GM10266 (cell line): ENCODE measurements around the gene TM7SF2.
A peak's percentile ranks its signal among the peaks of the same experiment; 100 is the strongest.

ENCODE experiments used
- DNase-seq: peaks from one replicate; pipeline ENCODE4 v3.0.0; 2012; ENCODE audit errors: extremely low spot score
- TF ChIP-seq, protein P1 (sequence below): IDR thresholded peaks from 2 replicates; pipeline ENCODE4 v1.5.1; 2012; ENCODE audit warnings: mild to moderate bottlenecking, low read depth; ENCODE audit not compliant: control insufficient read depth, insufficient read depth; ENCODE audit errors: missing control alignments

The TM7SF2 gene

GRCh38 chr11:65109231-65110198 lies 2.2 kb upstream of the TM7SF2 start:
- TF ChIP-seq, protein P1, sequence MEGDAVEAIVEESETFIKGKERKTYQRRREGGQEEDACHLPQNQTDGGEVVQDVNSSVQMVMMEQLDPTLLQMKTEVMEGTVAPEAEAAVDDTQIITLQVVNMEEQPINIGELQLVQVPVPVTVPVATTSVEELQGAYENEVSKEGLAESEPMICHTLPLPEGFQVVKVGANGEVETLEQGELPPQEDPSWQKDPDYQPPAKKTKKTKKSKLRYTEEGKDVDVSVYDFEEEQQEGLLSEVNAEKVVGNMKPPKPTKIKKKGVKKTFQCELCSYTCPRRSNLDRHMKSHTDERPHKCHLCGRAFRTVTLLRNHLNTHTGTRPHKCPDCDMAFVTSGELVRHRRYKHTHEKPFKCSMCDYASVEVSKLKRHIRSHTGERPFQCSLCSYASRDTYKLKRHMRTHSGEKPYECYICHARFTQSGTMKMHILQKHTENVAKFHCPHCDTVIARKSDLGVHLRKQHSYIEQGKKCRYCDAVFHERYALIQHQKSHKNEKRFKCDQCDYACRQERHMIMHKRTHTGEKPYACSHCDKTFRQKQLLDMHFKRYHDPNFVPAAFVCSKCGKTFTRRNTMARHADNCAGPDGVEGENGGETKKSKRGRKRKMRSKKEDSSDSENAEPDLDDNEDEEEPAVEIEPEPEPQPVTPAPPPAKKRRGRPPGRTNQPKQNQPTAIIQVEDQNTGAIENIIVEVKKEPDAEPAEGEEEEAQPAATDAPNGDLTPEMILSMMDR = no peak
- DNase-seq = no peak

DNA sequence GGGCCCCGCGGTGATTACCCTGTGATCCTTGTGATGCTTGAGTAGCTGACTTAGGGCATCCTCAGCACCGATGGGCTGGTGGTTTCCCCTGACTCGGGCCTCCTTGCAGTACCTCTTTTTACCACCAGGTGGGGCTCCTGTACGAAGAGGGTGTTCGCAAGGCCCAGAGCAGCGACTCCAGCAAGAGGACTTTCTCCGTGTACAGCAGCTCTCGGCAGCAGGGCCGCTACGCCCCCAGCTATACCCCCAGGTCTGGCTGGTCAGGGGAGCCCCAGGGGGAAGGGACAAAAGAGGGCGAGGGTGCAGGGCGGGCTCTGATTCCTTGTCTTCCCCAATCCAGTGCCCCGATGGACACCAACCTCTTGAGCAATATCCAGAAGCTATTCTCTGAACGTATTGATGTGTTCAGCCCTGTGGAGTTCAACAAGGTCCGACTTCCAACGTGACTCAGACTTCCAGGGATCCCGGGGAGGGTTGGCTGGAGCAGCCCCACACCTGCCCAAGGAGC lies 1.3 kb upstream of the TM7SF2 start:
- DNase-seq = peak; percentile 95
- TF ChIP-seq, protein P1 = peak; percentile 96

- DNase-seq = no peak
- TF ChIP-seq, protein P1 = no peak
Measured at GRCh38 chr11:65111159-65111743, 421 bp upstream of the TM7SF2 start.

DNA sequence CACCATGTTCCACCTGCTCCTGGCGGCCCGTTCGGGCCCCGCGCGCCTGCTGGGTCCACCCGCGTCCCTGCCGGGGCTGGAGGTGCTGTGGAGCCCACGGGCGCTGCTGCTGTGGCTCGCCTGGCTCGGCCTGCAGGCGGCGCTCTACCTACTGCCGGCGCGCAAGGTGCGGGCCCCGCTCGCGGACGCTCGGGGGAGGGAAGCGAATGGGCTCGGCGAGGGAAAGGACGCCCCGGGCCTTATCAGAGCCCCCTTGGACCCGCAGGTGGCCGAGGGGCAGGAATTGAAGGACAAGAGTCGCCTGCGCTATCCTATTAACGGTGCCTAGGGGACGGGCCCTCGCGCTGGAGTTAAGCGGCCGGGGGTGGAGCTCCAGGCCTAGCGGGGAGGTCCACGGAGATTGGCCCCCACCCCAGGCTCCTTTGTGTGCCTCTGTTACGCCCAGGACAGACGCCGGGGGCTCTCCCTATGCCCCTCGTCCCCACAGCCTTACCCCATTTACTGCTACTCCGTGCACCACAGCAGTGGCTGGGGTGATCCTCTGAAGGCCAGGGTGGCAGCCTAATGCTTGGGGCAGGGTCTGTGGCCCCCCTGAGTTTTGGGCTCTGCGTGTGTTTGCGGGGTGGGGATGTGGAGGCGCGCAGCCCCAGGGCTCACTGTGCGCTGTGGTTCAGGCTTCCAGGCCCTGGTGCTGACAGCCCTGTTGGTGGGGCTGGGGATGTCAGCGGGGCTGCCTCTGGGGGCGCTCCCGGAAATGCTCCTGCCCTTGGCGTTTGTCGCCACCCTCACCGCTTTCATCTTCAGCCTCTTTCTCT lies 1.1 kb downstream of the TM7SF2 start:
- TF ChIP-seq, protein P1 = peak; percentile 98
- DNase-seq = peak; percentile 83

- TF ChIP-seq, protein P1 = no peak
- DNase-seq = no peak
Measured at GRCh38 chr11:65113361-65113756, 1.7 kb downstream of the TM7SF2 start.

DNA sequence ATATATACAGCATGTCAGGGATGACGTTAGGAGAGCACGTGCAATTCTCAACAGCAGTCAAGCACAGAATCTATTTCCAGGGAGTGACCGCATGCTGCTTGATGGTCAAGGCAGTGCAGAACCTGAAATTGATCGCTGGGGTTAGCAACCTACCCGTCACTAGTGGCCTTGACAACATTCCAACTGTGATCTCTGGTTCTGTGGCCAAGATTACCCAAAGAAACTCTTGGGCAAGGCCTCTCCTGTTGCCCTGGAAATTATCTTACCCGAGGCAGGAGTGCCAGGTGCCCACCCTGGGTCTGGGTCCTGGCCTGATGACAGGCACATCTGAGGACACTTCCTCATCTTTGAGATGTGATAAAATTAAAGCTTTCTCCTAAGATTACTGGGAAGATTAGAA lies 2.2 kb downstream of the TM7SF2 start:
- TF ChIP-seq, protein P1 = no peak

More for the DNA sequence above, 2.2 kb downstream of the TM7SF2 start:
- DNase-seq = no peak
